HG03571 (cell line): ENCODE data around the gene HHEX.
A peak's percentile ranks its signal among the peaks of the same experiment; 100 is the strongest.

Experiments
- ATAC-seq: cut with Tn5 transposase; IDR thresholded peaks from one replicate; pipeline ENCODE4 v1.9.1; 2021; ENCODE audit not compliant: unreplicated experiment

The HHEX gene

DNA sequence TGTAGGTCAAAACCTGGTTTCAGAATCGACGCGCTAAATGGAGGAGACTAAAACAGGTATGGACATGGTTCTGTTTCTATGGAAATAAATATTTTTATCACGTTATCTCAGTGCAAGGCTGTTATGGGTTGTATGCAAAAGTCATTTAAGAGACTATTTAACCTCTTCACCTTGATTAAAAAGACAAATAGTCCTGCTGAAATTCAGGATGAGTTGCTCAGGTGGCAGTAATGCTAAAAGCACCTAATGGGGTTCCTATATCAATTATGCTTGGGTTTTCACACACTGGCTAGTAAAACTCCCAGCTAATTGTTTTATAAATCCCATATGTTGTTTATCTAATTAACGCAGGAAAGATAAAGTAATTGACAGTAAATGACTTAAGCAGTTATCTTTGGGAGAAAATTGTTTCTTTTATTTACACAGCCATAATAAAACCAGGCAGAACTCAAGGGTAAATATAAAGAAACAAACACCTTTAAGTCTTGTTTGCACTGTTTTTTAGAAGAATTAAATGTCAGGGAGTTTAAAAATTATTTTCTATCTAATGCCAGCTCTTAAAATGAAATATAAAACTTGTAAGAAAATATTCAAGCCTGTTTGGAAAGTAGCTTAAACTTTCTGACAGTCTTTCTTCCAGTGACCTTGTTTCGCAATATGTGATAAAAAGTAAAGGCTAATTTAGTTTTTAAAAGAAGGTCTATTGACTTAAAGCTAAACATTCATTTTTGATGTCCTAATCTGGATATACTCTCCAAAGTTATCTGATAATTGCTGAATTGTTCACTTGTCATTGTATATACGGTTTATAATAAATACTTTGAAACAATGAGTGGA lies 3.2 kb downstream of the HHEX start:
- no peak for ATAC-seq

DNA sequence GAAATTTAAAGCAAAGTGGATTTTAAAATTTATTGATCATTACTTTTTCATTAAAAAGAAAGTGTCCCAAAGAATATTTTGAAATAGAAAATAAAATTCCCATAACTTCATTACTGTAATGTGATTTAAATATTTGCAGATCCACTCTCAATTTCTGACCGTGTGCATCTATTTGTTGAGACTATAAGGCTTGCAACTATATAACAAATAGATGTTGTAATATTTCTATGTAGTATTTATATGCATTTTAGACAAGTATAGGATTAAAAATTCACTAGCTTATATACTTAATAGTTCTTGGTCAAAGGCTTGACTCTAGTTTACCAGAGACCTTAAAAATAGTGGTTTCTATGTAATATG lies 3.8 kb downstream of the HHEX start:
- ATAC-seq, result no peak

DNA sequence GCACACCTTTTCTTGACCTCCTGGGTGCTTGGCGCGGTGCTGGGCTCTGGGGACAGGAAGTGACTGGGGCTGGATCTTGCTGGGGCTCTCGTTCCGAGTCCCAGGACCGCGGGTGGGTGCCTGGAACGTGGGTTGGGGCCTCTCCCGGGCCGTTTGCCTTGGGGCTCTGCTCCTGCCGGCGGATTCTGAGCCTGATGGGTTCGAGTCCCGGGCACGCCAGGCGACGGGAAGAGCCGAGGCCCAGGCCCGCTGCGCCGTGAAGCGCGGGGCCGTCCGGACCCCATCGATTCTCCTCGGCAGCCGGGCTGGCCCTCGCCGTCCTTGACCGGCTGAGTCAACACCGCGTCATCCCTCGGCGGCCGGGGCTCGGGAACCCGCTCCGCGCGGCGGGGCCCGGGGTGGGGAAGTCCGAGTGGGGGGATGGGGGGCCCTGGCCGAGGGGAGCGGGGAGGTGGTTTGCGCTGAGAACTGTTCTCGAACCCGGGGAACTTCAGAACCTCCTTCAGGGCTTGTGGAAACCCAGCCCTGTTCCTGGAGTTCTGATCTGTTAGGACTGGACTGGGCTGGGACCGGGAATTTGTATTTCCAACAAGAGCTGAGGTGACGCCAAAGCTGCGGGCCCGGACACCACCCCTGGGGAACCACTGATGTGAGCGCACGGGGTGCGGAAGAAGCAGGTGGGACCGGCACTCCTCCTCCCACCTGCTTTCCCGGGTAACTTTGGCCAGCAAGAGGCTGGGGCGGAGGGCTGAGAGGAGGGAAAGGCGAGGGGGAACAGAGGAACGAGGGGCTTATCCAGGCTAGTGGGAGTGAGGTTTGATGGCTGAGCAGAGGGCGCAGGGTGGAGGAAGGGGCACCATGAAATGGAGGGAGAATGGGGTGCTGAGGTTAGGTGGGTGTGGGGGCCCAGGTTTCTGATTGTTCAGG lies 6.2 kb downstream of the HHEX start:
- no peak for ATAC-seq

DNA sequence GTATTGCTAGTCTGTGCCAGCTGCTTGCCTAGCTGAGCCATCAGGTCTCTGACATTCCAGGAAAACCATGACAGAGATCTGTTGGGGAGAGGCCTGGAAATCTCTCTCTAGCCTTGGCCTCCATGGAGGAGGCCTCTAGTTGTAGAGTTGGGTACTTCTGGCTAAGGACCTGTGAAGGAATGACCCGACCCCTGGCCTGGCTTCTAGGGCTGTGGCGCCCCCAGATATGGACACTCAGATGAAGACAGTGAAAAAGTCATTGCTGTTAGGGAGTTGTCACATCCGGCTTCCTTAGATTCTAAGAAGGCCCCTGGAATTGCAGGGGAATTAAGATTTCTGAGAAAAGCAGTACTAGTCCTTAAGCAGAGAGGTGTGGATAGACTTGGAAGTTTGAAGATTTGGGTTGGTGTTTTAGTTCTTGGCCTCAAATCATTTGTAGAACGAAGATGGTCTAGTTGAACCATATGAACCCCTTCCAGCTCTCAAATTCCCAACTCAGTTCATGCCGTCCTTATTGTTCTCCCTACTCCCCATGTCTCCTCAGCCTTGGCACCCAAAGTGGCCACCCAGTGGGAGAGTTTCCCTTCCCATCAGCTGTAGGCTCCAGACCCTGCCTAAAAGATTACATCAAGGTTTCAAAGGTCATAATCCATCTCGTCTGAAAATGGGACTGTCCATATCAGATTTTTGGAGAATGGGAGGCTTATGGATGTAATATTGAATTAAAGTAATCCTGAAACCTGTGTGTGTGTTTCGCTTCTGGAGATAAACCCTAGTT lies 7.0 kb downstream of the HHEX start:
- no peak for ATAC-seq

DNA sequence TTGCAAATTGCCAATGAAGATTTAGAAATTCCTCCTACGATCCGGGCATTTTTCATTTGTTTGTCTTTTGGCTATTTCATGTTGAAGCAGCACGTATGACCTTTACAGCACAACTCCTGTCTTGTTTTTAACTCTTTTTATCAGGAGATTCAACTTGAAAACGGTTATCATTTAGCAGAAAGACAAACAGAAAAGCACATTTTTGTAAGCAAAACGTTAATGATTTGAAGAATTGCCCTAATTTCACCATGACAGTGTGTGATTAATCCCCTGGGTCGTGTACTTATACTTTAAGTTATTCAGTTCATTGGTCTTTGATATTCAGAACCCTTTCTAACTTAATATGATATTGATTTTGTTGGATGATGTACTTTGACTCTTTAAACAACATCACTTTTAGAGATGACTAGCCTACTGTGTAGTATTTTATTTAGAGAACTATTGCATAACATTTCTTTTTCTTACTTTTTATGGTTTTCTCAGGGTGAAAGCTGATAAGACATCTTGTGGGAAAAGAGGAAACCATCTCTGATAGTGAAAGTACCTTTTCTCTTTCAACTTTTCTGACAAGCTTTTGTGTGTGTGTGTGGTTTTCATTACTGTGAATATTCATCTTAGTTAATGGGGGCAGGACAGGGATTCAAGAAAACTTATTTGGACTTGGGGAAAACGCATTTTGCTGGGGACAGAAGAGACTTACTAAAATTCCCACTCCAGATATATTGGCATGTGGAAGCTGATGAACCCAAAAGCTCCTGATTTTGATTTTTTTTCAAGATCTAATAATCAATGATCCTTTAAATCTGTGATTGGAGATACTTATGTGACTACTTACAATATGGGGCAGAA lies 8.1 kb downstream of the HHEX start:
- ATAC-seq, result no peak

DNA sequence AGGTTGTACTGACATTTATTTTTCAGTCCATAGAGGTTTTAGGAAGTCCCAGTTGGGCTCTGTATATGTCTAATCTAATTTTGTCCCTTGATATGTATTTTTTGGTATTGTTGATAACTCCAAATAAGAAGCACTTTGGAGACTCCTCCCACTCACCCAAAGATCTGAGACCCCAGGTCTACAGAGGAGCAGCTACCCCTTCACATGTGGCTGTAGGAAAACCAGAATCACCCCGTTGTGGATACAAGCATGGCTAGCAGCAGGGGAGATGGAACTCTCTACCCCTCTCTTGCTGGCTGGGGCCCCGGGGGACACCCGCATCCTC lies 9.4 kb downstream of the HHEX start:
- no peak for ATAC-seq

DNA sequence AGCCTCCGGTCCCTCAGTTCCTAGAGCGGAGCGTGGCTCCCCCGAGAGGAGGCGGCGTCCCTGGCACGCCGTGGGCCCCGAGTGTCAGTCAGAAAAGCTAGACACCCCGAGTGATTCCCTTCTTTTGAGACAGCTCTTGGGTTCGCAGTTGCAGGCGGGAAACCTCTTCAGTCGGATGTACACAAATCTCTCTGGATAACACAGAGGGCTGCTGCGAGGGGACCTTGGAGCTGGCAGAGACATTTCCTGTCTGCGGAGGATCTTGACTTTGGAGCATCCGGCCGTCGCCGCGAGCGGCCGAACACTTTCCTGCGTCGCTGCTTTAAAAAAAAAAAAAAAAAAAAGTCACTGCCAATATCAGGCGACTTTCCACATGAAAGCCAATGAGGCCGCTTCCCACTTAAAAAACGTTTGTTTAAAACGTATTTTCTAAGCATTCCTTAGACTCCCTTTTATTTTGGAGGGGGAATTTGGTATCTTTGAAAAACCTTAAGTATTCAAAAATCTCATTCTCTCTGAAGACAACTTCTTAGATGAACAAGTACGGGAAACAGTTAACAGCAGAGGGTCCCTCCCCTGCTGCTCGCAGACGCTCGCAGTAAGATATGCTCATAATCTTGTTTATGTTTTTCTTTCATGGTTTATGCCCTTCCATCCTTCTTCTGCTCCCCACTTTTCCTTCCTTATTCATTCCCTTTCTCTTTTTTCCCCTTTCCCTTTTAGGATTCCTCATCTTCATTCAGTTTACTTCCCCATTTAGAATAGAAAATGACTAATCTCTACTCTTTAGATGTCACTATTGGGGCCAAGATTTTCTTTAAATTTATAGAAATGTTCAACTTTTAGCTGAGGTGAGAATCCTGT lies 10.0 kb downstream of the HHEX start:
- ATAC-seq, result no peak

DNA sequence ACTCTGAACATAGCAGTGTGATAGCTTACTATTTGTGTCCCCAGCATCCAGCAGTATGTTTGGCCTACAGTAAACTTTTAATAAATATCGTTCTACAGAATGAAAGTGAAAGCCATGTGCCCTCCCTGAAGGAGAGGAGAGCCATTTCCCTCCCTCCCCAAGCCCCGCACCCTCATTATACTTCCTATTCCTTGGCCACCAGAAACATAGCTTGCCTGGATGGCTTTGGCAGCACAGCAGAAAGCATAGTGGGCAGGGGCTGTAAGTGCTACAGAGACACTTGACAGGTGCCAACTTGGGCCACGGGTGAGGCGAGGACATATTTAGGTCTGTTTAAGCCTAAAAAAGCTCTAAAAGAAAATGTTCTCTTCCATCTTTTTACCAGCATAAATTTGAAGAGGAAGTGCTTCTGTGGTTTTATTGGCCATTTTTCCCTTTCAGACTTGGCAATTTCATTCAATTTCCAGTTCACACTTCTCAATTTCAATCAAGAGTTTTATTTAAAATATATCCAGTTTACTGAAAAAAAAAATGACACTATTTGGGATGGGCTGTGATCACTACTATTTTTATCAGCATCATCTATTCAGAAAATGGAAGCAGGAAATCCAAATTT lies 12.7 kb downstream of the HHEX start:
- no peak for ATAC-seq

DNA sequence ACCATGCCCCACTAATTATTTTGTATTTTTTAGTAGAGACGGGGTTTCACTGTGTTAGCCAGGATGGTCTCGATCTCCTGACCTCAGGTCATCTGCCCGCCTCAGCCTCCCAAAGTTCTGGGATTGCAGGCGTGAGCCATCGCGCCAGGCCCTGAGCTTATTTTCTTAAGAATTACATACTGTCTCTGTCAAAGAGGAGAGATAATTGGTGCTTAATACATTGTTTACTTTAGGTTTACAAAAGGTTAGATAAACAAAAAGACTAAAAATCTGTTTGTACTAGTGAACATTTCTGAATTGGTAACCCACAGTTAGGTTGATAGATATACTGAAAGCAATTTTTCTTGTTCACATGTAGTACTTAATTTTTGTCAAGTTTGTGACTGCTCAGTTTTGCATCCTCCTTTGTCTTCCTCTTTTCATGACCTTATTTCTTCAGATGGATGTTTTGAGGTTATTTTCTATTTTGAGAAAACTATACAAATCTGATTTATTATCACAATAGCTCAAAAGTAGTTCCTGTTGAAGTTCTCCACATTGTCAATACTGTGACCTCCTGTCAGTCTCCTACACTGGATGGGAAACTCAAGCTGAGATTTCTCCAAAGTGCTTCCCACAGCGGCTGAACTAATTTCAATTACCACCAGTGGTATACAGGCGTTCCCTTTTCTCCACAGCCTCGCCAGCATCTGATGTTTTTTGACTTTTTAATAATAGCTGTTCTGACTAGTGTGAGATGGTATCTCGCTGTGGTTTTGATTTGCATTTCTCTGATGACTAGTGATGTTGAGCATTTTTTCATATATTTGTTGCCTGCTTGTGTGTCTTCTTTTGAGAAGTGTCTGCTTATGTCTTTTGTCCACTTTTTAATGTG lies 22.5 kb downstream of the HHEX start:
- no peak for ATAC-seq

DNA sequence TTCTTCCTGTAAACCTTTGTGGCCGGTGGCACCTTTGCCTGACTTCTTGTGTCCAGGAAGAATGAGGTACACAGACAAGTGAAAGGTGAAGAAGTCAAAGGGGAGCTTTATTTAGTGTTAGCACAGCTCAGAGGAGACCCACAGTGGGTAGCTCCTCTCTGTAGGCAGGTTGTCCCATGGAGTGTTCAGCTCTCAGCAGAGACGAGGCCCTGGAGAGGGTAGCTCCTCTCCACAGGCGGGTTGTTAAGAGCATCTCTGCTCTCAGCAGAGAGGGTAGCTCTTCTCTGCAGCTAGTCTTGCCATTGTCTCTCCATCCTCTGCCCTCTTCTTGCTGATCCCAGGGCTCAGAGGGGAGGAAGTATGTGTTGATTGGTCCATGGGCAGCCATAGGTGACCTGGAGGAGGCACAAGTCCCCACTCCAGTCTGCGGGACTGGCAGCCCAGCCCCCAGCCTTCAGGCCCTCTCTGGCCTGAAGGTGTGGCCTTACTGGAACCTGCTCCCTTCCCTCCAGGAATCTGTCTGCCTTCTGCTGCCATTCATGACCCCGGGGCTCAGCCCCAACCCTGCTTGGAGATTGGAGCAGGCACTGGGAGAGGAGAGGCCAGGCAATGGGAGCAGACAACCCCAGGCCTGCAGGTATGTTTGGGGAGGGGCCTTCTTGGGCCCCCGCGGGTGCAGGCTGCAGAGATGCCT lies 24.5 kb downstream of the HHEX start:
- ATAC-seq, result no peak

DNA sequence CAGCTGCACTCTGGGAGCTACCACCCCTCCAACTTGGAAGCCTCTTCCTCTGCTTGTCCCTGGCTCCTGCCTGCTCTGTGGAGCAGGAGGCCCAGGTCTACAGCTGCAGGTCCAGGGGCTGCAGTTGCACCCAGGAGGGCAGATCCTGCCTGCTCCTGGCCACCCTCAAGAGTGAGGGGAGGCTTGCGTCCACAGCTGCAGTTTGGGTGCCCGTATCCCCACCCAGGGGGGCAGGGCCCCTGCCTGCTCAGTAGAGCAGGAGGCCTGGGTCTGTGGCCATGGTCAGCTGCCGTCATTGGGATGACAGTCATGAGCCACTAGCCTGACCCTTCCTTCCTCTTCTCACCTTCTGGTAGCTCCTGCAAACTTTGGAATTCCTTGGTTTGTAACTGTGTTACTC lies 25.1 kb downstream of the HHEX start:
- ATAC-seq, result no peak

DNA sequence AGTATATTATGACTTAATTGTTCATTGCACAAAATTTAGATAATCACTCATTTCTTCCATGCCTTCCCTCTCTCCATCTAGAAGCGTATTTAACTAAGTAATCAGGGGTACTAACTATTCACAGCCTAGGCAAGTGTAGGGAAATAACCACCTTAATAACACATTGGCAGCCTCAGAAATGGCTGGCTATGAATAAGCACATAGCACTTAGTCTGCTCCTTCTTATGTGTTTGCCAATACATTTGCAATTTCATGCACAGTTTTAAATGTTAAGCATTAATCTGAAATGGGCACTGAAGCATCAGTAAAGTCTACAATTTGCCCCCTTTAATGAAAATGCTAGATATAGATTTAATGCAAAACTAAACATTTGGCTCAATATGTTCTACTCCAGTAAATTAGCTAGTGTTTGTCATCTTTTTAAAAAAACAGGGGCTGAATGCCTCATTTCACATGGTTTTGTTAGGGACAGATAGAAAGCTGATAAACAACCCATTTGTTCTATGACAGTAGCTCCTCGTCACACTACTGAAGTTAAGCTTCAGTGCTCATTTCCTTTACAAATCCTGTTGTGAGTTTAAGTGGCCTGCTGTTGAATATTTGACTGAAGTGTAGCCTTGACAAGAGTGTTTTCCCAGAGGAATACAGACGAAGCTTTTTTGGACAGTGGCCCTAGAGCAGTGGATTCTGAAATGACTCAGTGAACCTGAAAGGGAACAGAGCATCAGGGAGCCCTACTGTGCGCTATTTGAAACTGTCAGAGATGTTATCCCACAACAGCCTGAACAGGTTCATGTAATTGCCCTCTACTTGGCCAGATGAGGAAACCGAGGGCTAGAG lies 30.5 kb downstream of the HHEX start:
- ATAC-seq, result no peak

DNA sequence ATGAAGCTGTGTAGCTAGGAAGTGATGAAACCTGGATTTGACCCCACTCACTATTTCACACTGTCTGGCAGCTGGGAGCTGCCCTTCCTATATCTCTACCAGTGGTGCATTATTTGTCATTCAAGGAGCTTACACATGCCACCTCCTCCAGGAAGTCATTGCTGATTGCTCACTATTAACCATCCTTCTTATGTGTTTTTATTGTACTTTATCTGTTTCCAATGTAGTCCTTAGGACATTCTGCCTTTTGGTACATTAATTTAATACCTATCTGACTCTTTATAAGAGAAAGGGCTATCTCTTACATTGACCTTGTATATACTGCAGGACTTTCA lies 31.0 kb downstream of the HHEX start:
- no peak for ATAC-seq

DNA sequence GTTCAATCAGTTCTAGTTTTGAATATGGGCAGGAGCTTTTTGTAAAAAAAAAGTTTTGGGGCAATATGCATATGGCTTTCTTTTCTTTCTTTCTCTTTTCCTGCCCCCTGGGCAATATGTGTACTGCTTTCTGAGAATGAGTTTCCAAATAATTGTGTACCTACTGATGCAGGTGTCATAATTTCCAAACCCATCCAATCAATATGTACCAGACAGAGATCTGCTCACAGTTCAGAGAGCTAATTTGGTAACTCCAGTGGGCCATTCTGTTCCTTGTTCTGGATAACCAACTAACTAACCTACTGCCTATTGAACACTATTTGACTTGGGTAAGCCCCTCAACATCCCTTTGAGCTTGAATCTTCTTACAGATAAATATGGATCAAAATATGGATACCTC lies 32.6 kb downstream of the HHEX start:
- no peak for ATAC-seq

DNA sequence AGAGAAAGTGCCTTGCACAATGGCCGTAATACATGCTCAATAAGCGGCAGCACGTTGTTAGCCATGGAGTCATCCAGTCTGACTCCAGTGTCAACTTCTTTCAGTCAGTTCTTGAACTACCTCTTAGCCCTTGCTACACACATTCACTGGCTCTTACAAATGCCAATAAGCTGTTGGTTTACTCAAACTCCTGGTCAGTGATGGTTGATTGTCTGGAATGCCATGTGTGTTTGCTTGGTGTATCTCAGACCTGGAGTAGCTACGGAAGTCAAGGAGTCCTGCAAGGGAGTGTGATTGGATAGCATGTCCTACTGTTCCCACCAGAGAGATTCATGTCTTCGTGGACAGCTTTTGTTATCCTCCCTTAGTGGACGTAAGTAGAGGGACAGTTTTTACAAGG lies 37.4 kb downstream of the HHEX start:
- ATAC-seq, result no peak

DNA sequence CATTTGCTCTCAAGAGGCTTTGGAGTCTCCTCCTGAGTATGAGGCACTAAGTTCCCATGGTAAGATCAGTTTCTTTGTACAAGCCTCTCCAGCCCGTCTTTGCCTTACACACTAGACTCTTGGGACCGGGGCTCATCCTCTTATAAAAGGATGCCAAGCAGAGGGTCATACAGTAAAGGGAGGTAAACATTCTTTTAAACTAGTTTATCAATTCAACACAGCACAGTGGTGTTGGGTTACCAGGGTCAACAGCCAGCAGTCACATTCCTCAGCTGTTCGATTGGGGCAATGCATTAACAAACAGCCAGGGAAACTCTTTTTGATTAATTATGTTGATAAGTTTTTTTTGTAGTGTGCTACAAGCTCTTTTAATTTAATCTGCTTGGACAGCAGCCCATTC lies 37.8 kb downstream of the HHEX start:
- no peak for ATAC-seq

DNA sequence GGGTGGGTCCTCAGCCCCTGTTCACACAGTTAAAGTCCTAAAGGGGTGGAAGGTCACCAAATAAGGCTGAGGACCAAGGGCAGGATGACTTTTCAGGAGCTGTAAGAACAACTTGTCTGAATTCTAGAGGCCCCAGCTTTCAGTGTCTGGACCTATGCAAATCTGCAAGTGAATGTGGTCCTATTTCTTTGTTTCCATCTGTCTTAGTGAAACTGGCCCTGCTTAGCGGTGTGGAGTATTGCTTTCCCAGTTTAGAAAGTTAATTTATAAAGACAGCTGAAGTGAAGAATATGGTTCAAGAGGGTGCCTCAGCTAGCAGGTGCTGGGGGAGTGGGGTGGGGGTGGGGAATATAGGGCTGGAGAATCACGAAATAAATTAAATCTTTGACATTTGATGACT lies 40.1 kb downstream of the HHEX start:
- ATAC-seq, result peak; percentile 91
